ENCODE measurements around the gene AHSP.

AHSP gene

GRCh38 chr16:31542763-31543162, 15.1 kb downstream of the AHSP start:
- POLR2A ChIA-PET = no interaction called here
- Histone ChIP-seq H3K4me1 (ENCODE audit: control insufficient read depth, insufficient read depth, low read length) (no peaks in the 10 kb centered on the region), H3K9me3 (ENCODE audit: control insufficient read depth, insufficient read depth, low read depth, low read length) (no peaks in the 10 kb centered on the region), H3K4me3 (ENCODE audit: low read depth, low read length) (no peak overlapping the region), H3K27ac (ENCODE audit: extremely low read depth, low read depth, low read length) (no peak overlapping the region), H3K36me3 (ENCODE audit: control insufficient read depth in 2 of 2, insufficient read depth in 1 of 2, low read length in 2 of 2) (no peaks in the 10 kb centered on the region)
- TF ChIP-seq ZBTB11 (tag by site-specific recombination; conservative IDR thresholded peaks at IDR 0.05; ENCODE audit: low read depth) (no peak), HOXA7 (CRISPR knock-in tag; IDR thresholded peaks at IDR 0.05; ENCODE audit: borderline replicate concordance) (no peak), ZNF23 (tag by site-specific recombination; IDR thresholded peaks at IDR 0.05; ENCODE audit: borderline replicate concordance) (no peak), ZNF354C (tag by site-specific recombination; IDR thresholded peaks at IDR 0.05; ENCODE audit: borderline replicate concordance, low read depth) (no peak), ZNF664 (tag by site-specific recombination; IDR thresholded peaks at IDR 0.05) (no peak), EGR2 (tag by site-specific recombination; IDR thresholded peaks at IDR 0.05; ENCODE audit: low read depth) (no peak), ZNF239 (tag by site-specific recombination; IDR thresholded peaks at IDR 0.05) (no peak), ZNF175 (tag by site-specific recombination; IDR thresholded peaks at IDR 0.05) (no peak), ZNF560 (tag by site-specific recombination; IDR thresholded peaks at IDR 0.05; ENCODE audit: borderline replicate concordance) (no peak), ZNF214 (tag by site-specific recombination; IDR thresholded peaks at IDR 0.05; ENCODE audit: borderline replicate concordance) (no peak), ZNF701 (tag by site-specific recombination; IDR thresholded peaks at IDR 0.05) (no peak), ZNF48 (tag by site-specific recombination; IDR thresholded peaks at IDR 0.05) (no peak)
- CTCF ChIA-PET = no interaction called here

GRCh38 chr16:31561426-31562233, 33.9 kb downstream of the AHSP start:
- ChIA-PET POLR2A (no interaction called here), CTCF (interaction anchor here (0.7 kb wide), 1 partner anchor 512 kb away, joined by 3 read pairs; no protein-coding TSS in a partner anchor)
- no peak overlapping the region for H3K27ac ChIP-seq (ENCODE audit: extremely low read depth, low read depth, low read length)
- H3K9me3 ChIP-seq (ENCODE audit: control insufficient read depth, insufficient read depth, low read depth, low read length) = no peaks in the 10 kb centered on the region
- no peak overlapping the region for H3K4me3 ChIP-seq (ENCODE audit: low read depth, low read length)
- H3K4me1 ChIP-seq (ENCODE audit: control insufficient read depth, insufficient read depth, low read length) = no peaks in the 10 kb centered on the region
- no peaks in the 10 kb centered on the region for H3K36me3 ChIP-seq (ENCODE audit: control insufficient read depth in 2 of 2, insufficient read depth in 1 of 2, low read length in 2 of 2)
- no peak for TF ChIP-seq ZNF768 (tag by site-specific recombination; IDR thresholded peaks at IDR 0.05)

- ChIA-PET CTCF (no interaction called here), POLR2A (no interaction called here)
- TF ChIP-seq ZFHX2 (tag by site-specific recombination; conservative IDR thresholded peaks at IDR 0.05) (no peak), ZBTB7A (tag by site-specific recombination; IDR thresholded peaks at IDR 0.05; ENCODE audit: low read depth) (no peak), ZNF324 (tag by site-specific recombination; IDR thresholded peaks at IDR 0.05) (no peak), ZNF121 (tag by site-specific recombination; IDR thresholded peaks at IDR 0.05) (no peak), ZNF335 (tag by site-specific recombination; conservative IDR thresholded peaks at IDR 0.05) (no peak)
- no peaks in the 10 kb centered on the region for H3K4me1 ChIP-seq (ENCODE audit: control insufficient read depth, insufficient read depth, low read length)
- no peaks in the 10 kb centered on the region for H3K36me3 ChIP-seq (ENCODE audit: control insufficient read depth in 2 of 2, insufficient read depth in 1 of 2, low read length in 2 of 2)
- no peak overlapping the region for H3K27ac ChIP-seq (ENCODE audit: extremely low read depth, low read depth, low read length)
- H3K4me3 ChIP-seq (ENCODE audit: low read depth, low read length) = peak overlapping the region; percentile 20; the same call in 1 of the 2 replicates
- H3K9me3 ChIP-seq (ENCODE audit: control insufficient read depth, insufficient read depth, low read depth, low read length) = no peaks in the 10 kb centered on the region
Measured at GRCh38 chr16:31568577-31569359, 41.1 kb downstream of the AHSP start.
